HG03025 (cell line): ENCODE data around the gene ZP3.
"Not testable (repeated sequence)": the region's sequence is repeated elsewhere in the genome, so short reads cannot be mapped to it uniquely, and the experiment has no call there.

Experiments used
- ATAC-seq: cut with Tn5 transposase; IDR thresholded peaks from one replicate; pipeline ENCODE4 v1.9.1; 2021; ENCODE audit warnings: mild to moderate bottlenecking, moderate library complexity; ENCODE audit not compliant: unreplicated experiment, low FRiP score

ZP3 gene

DNA sequence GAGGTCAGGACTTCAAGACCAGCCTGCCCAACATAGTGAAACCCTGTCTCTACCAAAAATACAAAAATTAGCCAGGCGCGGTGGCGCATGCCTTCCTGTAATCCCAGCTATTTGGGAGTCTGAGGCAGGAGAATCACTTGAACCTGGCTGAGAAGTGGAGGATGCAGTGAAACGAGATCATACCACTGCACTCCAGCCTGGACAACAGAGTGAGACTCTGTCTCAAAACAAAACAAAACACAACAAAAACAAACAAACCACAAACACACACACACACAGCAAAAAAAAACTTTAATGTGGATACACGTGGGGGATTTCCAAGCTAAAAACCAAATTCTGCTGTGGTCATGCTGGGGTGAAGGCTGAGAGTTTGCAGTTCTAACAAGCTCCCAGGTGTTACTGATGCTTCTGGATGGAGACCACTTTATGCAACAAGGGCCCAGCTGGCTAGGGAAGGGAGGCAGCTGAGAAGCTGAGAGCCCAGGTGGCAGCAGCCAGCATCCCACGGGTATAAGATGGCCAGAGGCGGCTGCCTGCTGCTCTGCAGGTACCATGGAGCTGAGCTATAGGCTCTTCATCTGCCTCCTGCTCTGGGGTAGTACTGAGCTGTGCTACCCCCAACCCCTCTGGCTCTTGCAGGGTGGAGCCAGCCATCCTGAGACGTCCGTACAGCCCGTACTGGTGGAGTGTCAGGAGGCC, at the start of gene ZP3:
TSS of gene ZP3 (plus strand) at position 538 of the 699 bp plus-strand sequence. CDS start at position 553, 15 bp downstream.
- ATAC-seq = no peak

- ATAC-seq = no peak
These were observed 49.5 kb upstream of the ZP3 start for GRCh38 chr7:76375251-76375650.

DNA sequence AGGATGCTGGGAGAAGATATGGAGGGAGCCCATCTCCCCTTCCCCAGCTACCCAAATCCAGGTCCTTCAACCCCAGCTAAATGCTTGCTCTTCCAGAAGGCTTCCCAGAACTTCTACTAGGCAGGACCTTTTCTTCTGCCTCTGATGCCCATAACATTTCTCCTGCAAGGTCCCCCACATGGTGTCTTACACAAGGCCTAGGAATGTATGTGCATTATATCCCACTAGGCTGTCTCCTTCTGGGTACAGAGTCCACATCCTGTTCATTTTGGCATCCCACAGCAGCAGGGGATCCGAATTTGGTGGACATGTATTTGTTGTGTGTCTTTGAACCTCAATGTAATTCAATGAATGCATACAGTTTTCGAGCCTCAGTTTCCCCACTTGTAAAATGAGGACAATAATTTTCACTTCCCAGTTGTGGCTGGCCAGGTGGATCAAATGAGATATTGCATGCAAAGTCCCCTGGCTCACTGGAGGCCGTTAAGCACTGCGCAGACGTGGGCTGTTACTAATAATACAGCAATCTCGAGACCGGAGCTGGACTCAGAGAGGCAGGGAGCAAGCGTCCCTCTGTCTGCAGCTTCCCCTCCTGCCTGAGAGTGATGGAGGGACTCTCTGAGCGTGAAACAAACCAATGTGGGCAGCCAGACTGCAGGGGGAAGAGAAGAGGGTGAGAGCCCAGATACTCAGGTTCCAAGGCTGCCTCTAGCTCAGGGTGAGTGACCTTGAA, 47.4 kb upstream of the ZP3 start:
- no peak for ATAC-seq

DNA sequence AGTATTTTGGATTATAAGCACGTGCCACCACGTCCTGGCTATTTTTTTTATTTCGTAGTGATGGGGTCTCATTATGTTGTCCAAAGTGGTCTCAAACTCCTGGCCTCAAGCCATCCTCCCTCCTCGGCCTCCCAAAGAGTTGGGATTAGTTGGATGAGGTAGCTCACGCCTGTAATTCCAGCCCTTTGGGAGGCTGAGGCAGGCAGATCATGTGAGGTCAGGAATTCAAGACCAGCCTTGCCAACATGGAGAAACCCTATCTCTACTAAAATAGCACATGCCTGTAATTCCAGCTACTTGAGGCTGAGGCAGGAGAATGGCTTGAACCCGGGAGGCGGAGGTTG, 44.2 kb upstream of the ZP3 start:
- ATAC-seq = no peak

DNA sequence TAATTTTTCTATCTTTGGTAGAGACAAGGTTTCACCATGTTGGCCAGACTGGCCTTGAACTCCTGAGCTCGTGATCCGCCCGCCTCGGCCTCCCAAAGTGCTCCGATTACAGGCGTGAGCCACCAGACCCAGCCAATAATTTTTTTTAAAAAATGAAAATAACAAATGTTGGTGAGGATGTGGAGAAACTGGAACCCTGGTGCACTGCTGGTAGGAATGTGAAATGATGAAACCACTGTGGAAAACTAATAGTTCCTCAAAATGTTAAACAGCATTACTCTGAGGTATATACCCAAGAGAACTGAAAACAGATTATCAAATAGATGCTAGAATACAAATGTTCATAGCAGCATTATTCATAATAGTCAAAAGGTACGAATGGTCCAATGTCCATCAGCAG, 42.9 kb upstream of the ZP3 start:
- ATAC-seq = no peak

DNA sequence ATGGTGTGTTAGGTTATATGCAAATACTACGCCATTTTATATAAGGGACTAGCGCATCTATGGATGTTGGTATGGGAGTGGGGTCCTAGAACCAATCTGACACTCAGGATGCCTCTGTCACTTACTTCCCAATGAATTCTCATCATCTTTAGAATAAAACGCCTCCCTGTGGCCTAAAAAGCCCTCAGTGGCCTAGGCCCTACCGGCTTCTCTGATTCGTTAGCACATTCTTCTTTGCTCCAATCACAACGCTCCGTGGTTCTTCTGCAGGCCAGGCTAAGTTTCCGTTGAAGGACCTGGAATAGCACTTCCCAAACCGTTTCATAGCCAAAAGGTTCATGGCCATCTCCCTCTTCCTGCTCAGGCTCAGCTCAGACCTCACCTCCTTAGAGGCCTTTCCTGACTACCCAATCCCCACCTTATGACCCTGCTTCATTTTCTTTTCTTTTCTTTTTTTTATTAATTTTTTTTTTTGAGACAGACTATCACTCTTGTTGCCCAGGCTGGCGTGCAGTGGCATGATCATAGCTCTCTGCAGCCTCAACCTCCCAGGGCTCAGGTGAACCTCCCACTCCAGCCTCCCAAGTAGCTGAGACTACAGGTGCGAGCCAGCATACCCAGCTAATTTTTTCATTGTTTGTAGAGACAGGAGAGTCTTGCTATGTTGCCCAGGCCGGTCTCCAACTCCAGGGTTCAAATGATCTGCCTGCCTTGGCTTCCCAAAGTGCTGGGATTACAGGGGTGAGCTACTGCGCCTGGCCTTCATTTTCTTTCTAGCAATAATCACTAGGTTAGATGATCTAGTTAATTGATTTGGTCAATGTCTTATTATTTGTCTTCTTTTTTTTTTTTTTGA, 41.4 kb upstream of the ZP3 start:
- ATAC-seq = no peak

GRCh38 chr7:76386691-76387260, 38.0 kb upstream of the ZP3 start:
- no peak for ATAC-seq

- not testable (repeated sequence) for ATAC-seq
These were observed 37.0 kb upstream of the ZP3 start for GRCh38 chr7:76387789-76388188.

- ATAC-seq = no peak
These were observed 34.7 kb upstream of the ZP3 start for GRCh38 chr7:76390092-76390491.

GRCh38 chr7:76392531-76393115, 32.1 kb upstream of the ZP3 start:
- no peak for ATAC-seq

- ATAC-seq = peak; percentile 88
These were observed 31.4 kb upstream of the ZP3 start for GRCh38 chr7:76393116-76394031.

GRCh38 chr7:76394957-76395356, 29.8 kb upstream of the ZP3 start:
- ATAC-seq = no peak

DNA sequence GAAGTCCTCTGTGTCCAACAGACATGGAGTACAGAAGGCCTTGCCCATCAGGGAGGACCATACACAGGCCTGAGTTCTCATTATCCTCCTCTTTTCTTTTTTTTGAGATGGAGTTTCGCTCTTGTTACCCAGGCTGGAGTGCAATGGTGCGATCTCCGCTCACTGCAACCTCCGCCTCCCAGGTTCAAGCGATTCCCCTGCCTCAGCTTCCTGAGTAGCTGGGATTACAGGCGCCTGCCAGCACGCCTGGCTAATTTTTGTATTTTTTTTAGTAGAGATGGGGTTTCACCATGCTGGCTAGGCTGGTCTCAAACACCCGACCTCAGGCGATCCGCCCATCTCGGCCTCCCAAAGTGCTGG, 29.2 kb upstream of the ZP3 start:
- ATAC-seq = not testable (repeated sequence)

GRCh38 chr7:76395965-76396726, 28.6 kb upstream of the ZP3 start:
- ATAC-seq = no peak

DNA sequence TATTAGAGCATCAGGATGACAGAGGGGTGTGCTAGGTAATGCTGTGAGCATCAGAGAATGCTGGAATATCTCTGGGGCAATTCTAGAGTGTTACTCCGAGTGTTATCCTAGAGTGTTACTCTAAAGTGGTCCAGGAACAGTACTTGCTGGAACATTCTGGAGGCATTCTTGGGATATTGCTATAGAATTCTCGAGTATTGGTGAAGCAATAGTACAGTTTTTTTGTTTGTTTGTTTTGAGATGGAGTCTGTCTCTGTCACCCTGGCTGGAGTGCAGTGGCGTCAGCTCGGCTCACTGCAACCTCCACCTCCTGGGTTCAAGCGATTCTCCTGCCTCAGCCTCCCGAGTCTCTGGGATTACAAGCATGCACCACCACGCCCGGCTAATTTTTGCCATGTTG, 27.9 kb upstream of the ZP3 start:
- no peak for ATAC-seq

DNA sequence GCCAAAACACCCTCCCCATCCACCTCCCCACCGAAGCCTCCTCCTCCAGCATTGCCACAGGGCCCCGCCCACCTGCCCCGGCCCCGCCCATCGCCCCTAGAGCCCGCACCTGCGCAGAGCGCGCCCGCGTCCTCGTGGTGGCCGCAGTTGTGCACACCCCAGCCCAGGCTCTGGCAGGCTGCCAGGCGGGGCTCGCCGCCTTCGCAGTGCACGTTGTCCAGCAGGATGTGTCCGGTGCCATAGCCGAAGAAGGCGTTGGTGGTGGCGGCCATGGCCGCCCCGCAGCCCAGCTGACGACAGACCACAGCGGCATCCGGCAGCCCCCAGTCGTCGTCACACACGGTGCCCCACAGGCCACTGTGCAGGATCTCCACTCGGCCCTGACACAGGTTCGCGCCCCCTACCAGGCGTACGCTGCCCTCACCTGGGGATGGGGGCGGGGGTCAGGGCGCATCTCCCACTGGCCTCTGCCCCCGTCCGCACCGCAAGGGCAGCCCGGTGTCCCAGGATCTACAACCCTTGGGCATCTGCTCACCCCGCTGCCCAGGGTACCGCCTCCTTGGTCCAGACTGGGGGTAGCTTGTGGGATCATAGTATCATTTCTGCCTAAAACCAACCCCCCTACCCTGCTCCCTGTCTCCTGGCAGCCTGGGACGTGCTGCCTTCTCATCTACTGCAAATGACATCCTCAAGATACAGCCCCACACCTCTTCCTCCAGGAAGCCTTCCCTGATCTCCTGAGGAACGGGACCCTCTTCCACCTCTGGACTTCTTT, 27.2 kb upstream of the ZP3 start:
- ATAC-seq = no peak

DNA sequence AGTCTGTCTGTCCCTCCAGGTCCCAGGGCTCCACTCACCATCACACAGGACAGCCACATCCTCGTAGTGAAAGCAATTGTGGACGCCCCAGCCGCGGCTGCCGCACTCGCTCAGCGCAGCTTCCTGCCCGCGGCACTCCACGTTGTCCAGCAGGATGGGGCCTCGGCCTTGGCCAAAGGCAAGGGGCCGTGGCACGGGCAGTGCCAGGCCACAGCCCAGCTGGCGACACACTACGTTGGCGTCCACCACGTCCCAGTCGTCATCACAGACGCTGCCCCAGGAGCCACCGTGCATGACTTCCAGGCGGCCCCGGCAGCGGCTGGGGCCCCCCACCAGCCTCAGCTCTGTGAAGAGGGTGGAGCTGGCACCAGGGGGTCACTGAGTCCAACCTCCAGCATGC, 24.5 kb upstream of the ZP3 start:
- no peak for ATAC-seq

GRCh38 chr7:76403097-76403496, 21.7 kb upstream of the ZP3 start:
- ATAC-seq = not testable (repeated sequence)
